WTC11 (cell line): ENCODE data around the gene PBX4. TPM values are rescaled to one million over a fixed set of nuclear protein-coding genes. Genes with fewer than 3 reads are reported as not detected.

ENCODE experiments used
- ATAC-seq: fragments of 200-7000 bp; cut with Tn5 transposase; 2 replicates; pipeline ENCODE4 v1.10.0; 2021; ENCODE audit warnings: mild to moderate bottlenecking, moderate library complexity
- CTCF ChIA-PET: fragments of 300-600 bp; sonication (Branson Sonifier 250); formaldehyde crosslinking; loops from one replicate; lab custom pipeline; 2021; ENCODE audit warnings: antibody characterized with exemption; lab: Charles Lee
- POLR2A ChIA-PET: fragments of 350-600 bp; sonication (Branson Sonifier 250); formaldehyde crosslinking; loops from one replicate; lab custom pipeline; 2021; ENCODE audit warnings: antibody characterized with exemption; lab: Charles Lee
- DNase-seq: peaks from one replicate; pipeline ENCODE4 v3.0.0; 2021; ENCODE audit warnings: low spot score
- H3K27ac Mint-ChIP-seq: 2 replicates; pipeline ENCODE4 v1.8.0; 2021; ENCODE audit warnings: mixed read lengths
- H3K27me3 Mint-ChIP-seq: 2 replicates; pipeline ENCODE4 v1.8.0; 2021; ENCODE audit warnings: low read depth, mild to moderate bottlenecking, moderate library complexity, mixed read lengths
- H3K36me3 Mint-ChIP-seq: 2 replicates; pipeline ENCODE4 v1.8.0; 2021; ENCODE audit warnings: mixed read lengths
- H3K4me1 Mint-ChIP-seq: 2 replicates; pipeline ENCODE4 v1.8.0; 2022; ENCODE audit warnings: mixed read lengths
- H3K4me3 Mint-ChIP-seq: 2 replicates; pipeline ENCODE4 v1.8.0; 2021; ENCODE audit warnings: mild to moderate bottlenecking, moderate library complexity, mixed read lengths
- H3K9me3 Mint-ChIP-seq: 2 replicates; pipeline ENCODE4 v1.8.0; 2021; ENCODE audit warnings: mixed read lengths
- EMX1 ChIP-seq: fragments of 250-450 bp; sonication (Bioruptor Pico); IDR thresholded peaks from 2 replicates; pipeline ENCODE4 v1.8.0; 2021; ENCODE audit warnings: mild to moderate bottlenecking
- FOXJ3 ChIP-seq: sonication (generic); formaldehyde crosslinking; IDR thresholded peaks from 2 replicates; pipeline ENCODE4 v1.9.0; 2021; ENCODE audit warnings: missing genetic modification reagents, mild to moderate bottlenecking, borderline replicate concordance
- GABPB1 ChIP-seq: sonication (generic); formaldehyde crosslinking; IDR thresholded peaks from 2 replicates; pipeline ENCODE4 v1.8.1; 2023; ENCODE audit warnings: mild to moderate bottlenecking, missing genetic modification reagents
- IRF2 ChIP-seq: sonication (generic); formaldehyde crosslinking; IDR thresholded peaks from 2 replicates; pipeline ENCODE4 v1.8.0; 2022; ENCODE audit warnings: low read depth, missing genetic modification reagents, borderline replicate concordance
- JUN ChIP-seq: sonication (generic); formaldehyde crosslinking; IDR thresholded peaks from 2 replicates; pipeline ENCODE4 v1.8.0; 2023; ENCODE audit warnings: mild to moderate bottlenecking, missing genetic modification reagents
- ZNF263 ChIP-seq: sonication (generic); formaldehyde crosslinking; IDR thresholded peaks from 2 replicates; pipeline ENCODE4 v1.8.1; 2022; ENCODE audit warnings: low read depth, mild to moderate bottlenecking, moderate library complexity, missing genetic modification reagents
- ZNF396 ChIP-seq: fragments of 250-450 bp; sonication (Bioruptor Pico); IDR thresholded peaks from 2 replicates; pipeline ENCODE4 v1.8.0; 2021; ENCODE audit warnings: mild to moderate bottlenecking, moderate library complexity, borderline replicate concordance
- ZNF416 ChIP-seq: fragments of 250-450 bp; sonication (Bioruptor Pico); IDR thresholded peaks from 2 replicates; pipeline ENCODE4 v1.9.0; 2021; ENCODE audit warnings: mild to moderate bottlenecking, inconsistent platforms
- ZNF423 ChIP-seq: fragments of 250-450 bp; sonication (Bioruptor Pico); IDR thresholded peaks from 2 replicates; pipeline ENCODE4 v2.1.2; 2022; ENCODE audit warnings: mild to moderate bottlenecking, moderate library complexity
- total RNA-seq: library from RNA; stranded (reverse); gene quantifications from 3 replicates; pipeline ENCODE4 v1.2.3, GENCODE V29; 2021
- TF ChIP-seq, protein P1 (sequence below): sonication (generic); formaldehyde crosslinking; IDR thresholded peaks from 2 replicates; pipeline ENCODE4 v1.8.1; 2022; ENCODE audit warnings: missing genetic modification reagents, borderline replicate concordance
- TF ChIP-seq, protein P2 (sequence below): fragments of 200-600 bp; IDR thresholded peaks from 2 replicates; pipeline ENCODE4 v1.8.0; 2022; ENCODE audit warnings: antibody characterized with exemption
- TF ChIP-seq, protein P3 (sequence below): sonication (generic); formaldehyde crosslinking; IDR thresholded peaks from 2 replicates; pipeline ENCODE4 v1.8.0; 2022; ENCODE audit warnings: mild to moderate bottlenecking, missing genetic modification reagents
- TF ChIP-seq, protein P4 (sequence below): sonication (generic); formaldehyde crosslinking; IDR thresholded peaks from 2 replicates; pipeline ENCODE4 v1.8.0; 2022; ENCODE audit warnings: missing genetic modification reagents
- TF ChIP-seq, protein P5 (sequence below): sonication (generic); formaldehyde crosslinking; IDR thresholded peaks from 2 replicates; pipeline ENCODE4 v1.8.1; 2022; ENCODE audit warnings: mild to moderate bottlenecking, moderate library complexity, missing genetic modification reagents
- TF ChIP-seq, protein P6 (sequence below): sonication (generic); formaldehyde crosslinking; IDR thresholded peaks from 2 replicates; pipeline ENCODE4 v1.8.1; 2022; ENCODE audit warnings: mild to moderate bottlenecking, missing genetic modification reagents, moderate library complexity, borderline replicate concordance

Gene PBX4
- total RNA-seq, 1 experiment from 2014 or later: 3.2 TPM

DNA sequence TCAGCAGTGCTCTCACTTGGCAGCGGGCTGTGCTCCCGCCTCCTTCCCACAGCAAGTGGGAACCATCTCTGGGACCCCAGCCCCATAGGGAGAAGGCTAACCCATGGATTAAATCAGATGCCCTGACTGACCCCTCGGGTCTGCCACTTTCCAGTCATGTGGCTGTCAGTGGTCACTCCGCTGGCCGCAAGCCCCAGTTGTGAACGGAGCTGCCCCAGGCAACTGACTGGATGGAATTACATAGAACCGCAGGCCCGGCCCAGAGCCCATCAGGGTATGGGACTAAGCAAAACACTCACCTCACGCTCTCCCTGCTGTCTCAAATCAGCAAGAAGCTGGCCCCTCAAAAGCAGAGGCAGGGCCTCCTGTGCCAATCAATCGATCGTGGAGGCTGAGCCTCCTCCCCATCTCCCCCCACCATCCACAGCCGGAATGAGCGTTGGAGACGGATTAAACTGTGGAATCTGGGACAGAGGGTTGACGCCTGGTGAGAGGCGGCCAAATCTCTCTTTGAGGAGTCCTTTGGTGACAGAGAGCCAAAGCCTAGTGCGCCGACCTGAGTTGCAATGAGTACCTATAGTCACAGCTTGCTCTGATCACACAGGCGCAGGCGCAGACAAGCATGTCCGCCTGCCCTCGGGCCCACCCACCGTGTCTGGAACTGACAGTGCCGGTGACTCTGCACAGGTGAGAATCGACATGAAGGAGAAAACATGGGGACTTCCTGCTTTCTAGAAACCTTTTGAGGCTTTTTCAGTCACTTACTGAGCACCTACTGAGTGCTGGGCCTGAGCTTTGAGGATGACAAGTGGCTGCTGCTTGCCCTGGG, 38.7 kb downstream of the PBX4 start:
- POLR2A ChIA-PET: interaction anchor here (0.6 kb wide), 1 partner anchor 94 kb away, joined by 6 read pairs; no protein-coding TSS in a partner anchor
- Mint-ChIP-seq H3K27ac (no peak overlapping the region), H3K36me3 (no peaks in the 10 kb centered on the region), H3K4me1 (peaks cover 7% of the 10 kb centered on the region), H3K9me3 (no peaks in the 10 kb centered on the region), H3K4me3 (no peak overlapping the region), H3K27me3 (no peaks in the 10 kb centered on the region; the same call in 1 of the 2 replicates)
- ATAC-seq (no peak), DNase-seq (no peak)
- CTCF ChIA-PET: interaction anchor here (0.9 to 3.0 kb wide), 4 partner anchors 26 to 64 kb away, joined by 3 to 11 read pairs (median 4); partner anchors contain the start of gene GMIP
- TF ChIP-seq ZNF423 (CRISPR knock-in tag): no peak
- TF ChIP-seq ZNF396 (CRISPR knock-in tag): no peak
- TF ChIP-seq, protein P1, sequence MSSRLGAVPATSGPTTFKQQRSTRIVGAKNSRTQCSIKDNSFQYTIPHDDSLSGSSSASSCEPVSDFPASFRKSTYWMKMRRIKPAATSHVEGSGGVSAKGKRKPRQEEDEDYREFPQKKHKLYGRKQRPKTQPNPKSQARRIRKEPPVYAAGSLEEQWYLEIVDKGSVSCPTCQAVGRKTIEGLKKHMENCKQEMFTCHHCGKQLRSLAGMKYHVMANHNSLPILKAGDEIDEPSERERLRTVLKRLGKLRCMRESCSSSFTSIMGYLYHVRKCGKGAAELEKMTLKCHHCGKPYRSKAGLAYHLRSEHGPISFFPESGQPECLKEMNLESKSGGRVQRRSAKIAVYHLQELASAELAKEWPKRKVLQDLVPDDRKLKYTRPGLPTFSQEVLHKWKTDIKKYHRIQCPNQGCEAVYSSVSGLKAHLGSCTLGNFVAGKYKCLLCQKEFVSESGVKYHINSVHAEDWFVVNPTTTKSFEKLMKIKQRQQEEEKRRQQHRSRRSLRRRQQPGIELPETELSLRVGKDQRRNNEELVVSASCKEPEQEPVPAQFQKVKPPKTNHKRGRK (CRISPR knock-in tag): no peak
- TF ChIP-seq FOXJ3: no peak
- no peak for TF ChIP-seq EMX1 (CRISPR knock-in tag)
- TF ChIP-seq, protein P2, sequence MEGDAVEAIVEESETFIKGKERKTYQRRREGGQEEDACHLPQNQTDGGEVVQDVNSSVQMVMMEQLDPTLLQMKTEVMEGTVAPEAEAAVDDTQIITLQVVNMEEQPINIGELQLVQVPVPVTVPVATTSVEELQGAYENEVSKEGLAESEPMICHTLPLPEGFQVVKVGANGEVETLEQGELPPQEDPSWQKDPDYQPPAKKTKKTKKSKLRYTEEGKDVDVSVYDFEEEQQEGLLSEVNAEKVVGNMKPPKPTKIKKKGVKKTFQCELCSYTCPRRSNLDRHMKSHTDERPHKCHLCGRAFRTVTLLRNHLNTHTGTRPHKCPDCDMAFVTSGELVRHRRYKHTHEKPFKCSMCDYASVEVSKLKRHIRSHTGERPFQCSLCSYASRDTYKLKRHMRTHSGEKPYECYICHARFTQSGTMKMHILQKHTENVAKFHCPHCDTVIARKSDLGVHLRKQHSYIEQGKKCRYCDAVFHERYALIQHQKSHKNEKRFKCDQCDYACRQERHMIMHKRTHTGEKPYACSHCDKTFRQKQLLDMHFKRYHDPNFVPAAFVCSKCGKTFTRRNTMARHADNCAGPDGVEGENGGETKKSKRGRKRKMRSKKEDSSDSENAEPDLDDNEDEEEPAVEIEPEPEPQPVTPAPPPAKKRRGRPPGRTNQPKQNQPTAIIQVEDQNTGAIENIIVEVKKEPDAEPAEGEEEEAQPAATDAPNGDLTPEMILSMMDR: no peak
- no peak for TF ChIP-seq GABPB1

DNA sequence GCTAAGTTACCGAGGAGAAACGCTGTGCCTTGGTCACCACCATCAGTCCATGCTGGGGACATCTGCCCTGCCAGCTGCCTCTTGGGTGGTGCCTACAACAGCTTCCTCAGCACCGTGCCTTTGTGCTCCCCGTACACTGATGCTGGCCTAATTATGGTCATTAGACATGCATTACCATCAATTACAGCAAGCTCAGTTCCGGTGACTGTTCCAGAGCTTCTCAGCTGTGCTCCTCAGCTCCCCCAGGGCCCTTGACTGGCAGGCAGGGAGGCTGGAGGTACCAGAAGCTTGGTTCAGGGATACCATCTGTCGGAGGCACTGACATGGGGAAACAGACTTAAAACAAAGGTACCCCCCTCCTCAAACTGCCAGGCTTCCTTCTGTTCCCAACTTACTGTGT, 40.2 kb downstream of the PBX4 start:
- CTCF ChIA-PET: interaction anchor here (1.1 to 3.0 kb wide), 2 partner anchors 24 to 66 kb away, joined by 4 to 11 read pairs; no protein-coding TSS in a partner anchor
- no peak for ATAC-seq
- H3K4me3 Mint-ChIP-seq: no peak overlapping the region

More for the DNA sequence above, 40.2 kb downstream of the PBX4 start:
- POLR2A ChIA-PET: interaction anchor here (0.6 kb wide), 1 partner anchor 31 kb away, joined by 3 read pairs; no protein-coding TSS in a partner anchor
- no peak for DNase-seq
- no peaks in the 10 kb centered on the region for H3K9me3 Mint-ChIP-seq
- TF ChIP-seq FOXJ3: no peak
- TF ChIP-seq, protein P3, sequence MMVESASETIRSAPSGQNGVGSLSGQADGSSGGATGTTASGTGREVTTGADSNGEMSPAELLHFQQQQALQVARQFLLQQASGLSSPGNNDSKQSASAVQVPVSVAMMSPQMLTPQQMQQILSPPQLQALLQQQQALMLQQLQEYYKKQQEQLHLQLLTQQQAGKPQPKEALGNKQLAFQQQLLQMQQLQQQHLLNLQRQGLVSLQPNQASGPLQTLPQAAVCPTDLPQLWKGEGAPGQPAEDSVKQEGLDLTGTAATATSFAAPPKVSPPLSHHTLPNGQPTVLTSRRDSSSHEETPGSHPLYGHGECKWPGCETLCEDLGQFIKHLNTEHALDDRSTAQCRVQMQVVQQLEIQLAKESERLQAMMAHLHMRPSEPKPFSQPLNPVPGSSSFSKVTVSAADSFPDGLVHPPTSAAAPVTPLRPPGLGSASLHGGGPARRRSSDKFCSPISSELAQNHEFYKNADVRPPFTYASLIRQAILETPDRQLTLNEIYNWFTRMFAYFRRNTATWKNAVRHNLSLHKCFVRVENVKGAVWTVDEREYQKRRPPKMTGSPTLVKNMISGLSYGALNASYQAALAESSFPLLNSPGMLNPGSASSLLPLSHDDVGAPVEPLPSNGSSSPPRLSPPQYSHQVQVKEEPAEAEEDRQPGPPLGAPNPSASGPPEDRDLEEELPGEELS (CRISPR knock-in tag): no peak
- TF ChIP-seq, protein P4, sequence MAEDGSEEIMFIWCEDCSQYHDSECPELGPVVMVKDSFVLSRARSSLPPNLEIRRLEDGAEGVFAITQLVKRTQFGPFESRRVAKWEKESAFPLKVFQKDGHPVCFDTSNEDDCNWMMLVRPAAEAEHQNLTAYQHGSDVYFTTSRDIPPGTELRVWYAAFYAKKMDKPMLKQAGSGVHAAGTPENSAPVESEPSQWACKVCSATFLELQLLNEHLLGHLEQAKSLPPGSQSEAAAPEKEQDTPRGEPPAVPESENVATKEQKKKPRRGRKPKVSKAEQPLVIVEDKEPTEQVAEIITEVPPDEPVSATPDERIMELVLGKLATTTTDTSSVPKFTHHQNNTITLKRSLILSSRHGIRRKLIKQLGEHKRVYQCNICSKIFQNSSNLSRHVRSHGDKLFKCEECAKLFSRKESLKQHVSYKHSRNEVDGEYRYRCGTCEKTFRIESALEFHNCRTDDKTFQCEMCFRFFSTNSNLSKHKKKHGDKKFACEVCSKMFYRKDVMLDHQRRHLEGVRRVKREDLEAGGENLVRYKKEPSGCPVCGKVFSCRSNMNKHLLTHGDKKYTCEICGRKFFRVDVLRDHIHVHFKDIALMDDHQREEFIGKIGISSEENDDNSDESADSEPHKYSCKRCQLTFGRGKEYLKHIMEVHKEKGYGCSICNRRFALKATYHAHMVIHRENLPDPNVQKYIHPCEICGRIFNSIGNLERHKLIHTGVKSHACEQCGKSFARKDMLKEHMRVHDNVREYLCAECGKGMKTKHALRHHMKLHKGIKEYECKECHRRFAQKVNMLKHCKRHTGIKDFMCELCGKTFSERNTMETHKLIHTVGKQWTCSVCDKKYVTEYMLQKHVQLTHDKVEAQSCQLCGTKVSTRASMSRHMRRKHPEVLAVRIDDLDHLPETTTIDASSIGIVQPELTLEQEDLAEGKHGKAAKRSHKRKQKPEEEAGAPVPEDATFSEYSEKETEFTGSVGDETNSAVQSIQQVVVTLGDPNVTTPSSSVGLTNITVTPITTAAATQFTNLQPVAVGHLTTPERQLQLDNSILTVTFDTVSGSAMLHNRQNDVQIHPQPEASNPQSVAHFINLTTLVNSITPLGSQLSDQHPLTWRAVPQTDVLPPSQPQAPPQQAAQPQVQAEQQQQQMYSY (CRISPR knock-in tag): no peak
- TF ChIP-seq ZNF416 (CRISPR knock-in tag): no peak
- TF ChIP-seq IRF2 (CRISPR knock-in tag): no peak
- TF ChIP-seq ZNF263 (CRISPR knock-in tag): no peak
- no peak for TF ChIP-seq ZNF423 (CRISPR knock-in tag)
- TF ChIP-seq, protein P5, sequence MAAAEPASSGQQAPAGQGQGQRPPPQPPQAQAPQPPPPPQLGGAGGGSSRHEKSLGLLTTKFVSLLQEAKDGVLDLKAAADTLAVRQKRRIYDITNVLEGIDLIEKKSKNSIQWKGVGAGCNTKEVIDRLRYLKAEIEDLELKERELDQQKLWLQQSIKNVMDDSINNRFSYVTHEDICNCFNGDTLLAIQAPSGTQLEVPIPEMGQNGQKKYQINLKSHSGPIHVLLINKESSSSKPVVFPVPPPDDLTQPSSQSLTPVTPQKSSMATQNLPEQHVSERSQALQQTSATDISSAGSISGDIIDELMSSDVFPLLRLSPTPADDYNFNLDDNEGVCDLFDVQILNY (CRISPR knock-in tag): no peak
- TF ChIP-seq, protein P6, sequence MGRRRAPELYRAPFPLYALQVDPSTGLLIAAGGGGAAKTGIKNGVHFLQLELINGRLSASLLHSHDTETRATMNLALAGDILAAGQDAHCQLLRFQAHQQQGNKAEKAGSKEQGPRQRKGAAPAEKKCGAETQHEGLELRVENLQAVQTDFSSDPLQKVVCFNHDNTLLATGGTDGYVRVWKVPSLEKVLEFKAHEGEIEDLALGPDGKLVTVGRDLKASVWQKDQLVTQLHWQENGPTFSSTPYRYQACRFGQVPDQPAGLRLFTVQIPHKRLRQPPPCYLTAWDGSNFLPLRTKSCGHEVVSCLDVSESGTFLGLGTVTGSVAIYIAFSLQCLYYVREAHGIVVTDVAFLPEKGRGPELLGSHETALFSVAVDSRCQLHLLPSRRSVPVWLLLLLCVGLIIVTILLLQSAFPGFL (CRISPR knock-in tag): no peak
- no peak for TF ChIP-seq JUN (CRISPR knock-in tag)
- no peaks in the 10 kb centered on the region; the same call in 1 of the 2 replicates for H3K27me3 Mint-ChIP-seq
- H3K4me1 Mint-ChIP-seq: peaks cover 7% of the 10 kb centered on the region
- no peaks in the 10 kb centered on the region for H3K36me3 Mint-ChIP-seq
- no peak overlapping the region for H3K27ac Mint-ChIP-seq
